GM19025 (cell line): ENCODE results near the gene TUBA1B.
"Not testable (repeated sequence)": the region's sequence is repeated elsewhere in the genome, so short reads cannot be mapped to it uniquely, and the experiment has no call there.

Experiments used
- ATAC-seq: cut with Tn5 transposase; IDR thresholded peaks from one replicate; pipeline ENCODE4 v1.9.1; 2021; ENCODE audit warnings: mild to moderate bottlenecking, low read depth, moderate library complexity; ENCODE audit not compliant: unreplicated experiment

Gene TUBA1B

GRCh38 chr12:49129332-49130150 is 1.7 kb downstream of the TUBA1B start:
- ATAC-seq, result no peak

GRCh38 chr12:49127971-49128370 is 3.2 kb downstream of the TUBA1B start:
- not testable (repeated sequence) for ATAC-seq

GRCh38 chr12:49126852-49127763 is 4.1 kb downstream of the TUBA1B start:
- no peak for ATAC-seq

- no peak for ATAC-seq
Measured at GRCh38 chr12:49121047-49121696, 10.0 kb downstream of the TUBA1B start.

- no peak for ATAC-seq
Measured at GRCh38 chr12:49111206-49111605, 20.0 kb downstream of the TUBA1B start.

GRCh38 chr12:49110464-49111155 is 20.6 kb downstream of the TUBA1B start, which contains the start of gene LMBR1L:
Gene LMBR1L (minus strand): TSS chr12:49110847. CDS start chr12:49110555, 292 bp downstream.
- peak; percentile 98 for ATAC-seq

- no peak for ATAC-seq
Measured at GRCh38 chr12:49109641-49110463, 21.3 kb downstream of the TUBA1B start.

GRCh38 chr12:49108958-49109404 is 22.2 kb downstream of the TUBA1B start:
- no peak for ATAC-seq

- ATAC-seq, result no peak
Measured at GRCh38 chr12:49105504-49106084, 25.6 kb downstream of the TUBA1B start.

- ATAC-seq, result no peak
Measured at GRCh38 chr12:49104822-49105221, 26.4 kb downstream of the TUBA1B start.

- ATAC-seq, result no peak
Measured at GRCh38 chr12:49100380-49100779, 30.8 kb downstream of the TUBA1B start.

GRCh38 chr12:49098703-49099102 is 32.5 kb downstream of the TUBA1B start:
- ATAC-seq, result no peak

- no peak for ATAC-seq
Measured at GRCh38 chr12:49098035-49098451, 33.2 kb downstream of the TUBA1B start.

- no peak for ATAC-seq
Measured at GRCh38 chr12:49097381-49097780, 33.8 kb downstream of the TUBA1B start.

- no peak for ATAC-seq
Measured at GRCh38 chr12:49094975-49095365, 36.2 kb downstream of the TUBA1B start.

- ATAC-seq, result no peak
Measured at GRCh38 chr12:49094160-49094974, 36.8 kb downstream of the TUBA1B start, which contains the start of gene DHH. Gene DHH (minus strand): TSS chr12:49094801. CDS start chr12:49094512, 289 bp downstream.

- no peak for ATAC-seq
Measured at GRCh38 chr12:49093792-49094159, 37.4 kb downstream of the TUBA1B start.

GRCh38 chr12:49092816-49093406 is 38.3 kb downstream of the TUBA1B start:
- no peak for ATAC-seq
